GM23248 (cell line): Measurements from ENCODE around the gene SSH3.

Source experiments
- EZH2 ChIP-seq: fragments of 200-600 bp; sonication (generic); IDR thresholded peaks from 2 replicates; pipeline ENCODE4 v1.6.1; 2018; ENCODE audit warnings: antibody characterized with exemption, mild to moderate bottlenecking; ENCODE audit not compliant: insufficient read depth, poor library complexity, severe bottlenecking
- EZH2phosphoT487 ChIP-seq: fragments of 200-600 bp; sonication (generic); IDR thresholded peaks from 2 replicates; pipeline ENCODE4 v1.6.1; 2018; ENCODE audit warnings: antibody characterized with exemption, moderate library complexity, mild to moderate bottlenecking, low read depth; ENCODE audit not compliant: insufficient read depth

DNA sequence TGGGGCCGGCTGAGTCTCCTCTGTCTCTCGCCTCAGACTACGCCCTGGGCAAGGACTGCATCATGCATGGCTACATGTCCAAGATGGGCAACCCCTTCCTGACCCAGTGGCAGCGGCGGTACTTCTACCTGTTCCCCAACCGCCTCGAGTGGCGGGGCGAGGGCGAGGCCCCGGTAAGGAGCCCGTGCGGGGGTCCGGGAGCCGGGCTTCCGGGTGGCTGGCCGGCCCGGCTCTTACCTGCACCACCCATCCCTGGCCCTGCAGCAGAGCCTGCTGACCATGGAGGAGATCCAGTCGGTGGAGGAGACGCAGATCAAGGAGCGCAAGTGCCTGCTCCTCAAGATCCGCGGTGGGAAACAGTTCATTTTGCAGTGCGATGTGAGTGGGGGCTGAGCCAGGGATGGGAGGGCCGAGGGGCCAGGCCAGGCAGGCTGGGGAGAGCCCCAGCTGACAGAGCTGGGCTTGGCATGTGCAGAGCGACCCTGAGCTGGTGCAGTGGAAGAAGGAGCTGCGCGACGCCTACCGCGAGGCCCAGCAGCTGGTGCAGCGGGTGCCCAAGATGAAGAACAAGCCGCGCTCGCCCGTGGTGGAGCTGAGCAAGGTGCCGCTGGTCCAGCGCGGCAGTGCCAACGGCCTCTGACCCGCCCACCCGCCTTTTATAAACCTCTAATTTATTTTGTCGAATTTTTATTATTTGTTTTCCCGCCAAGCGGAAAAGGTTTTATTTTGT lies 18.4 kb upstream of the SSH3 start:
- TF ChIP-seq EZH2 = no peak
- TF ChIP-seq EZH2phosphoT487 = no peak
